Amygdala (tissue), 56 donors: ENCODE measurements around the gene SPNS1.
"Not testable (repeated sequence)": the region's sequence is repeated elsewhere in the genome, so short reads cannot be mapped to it uniquely, and the experiment has no call there.

Experiments
- DNase-seq, 56 donors: peaks; one replicate each; lab custom pipeline; 2025; lab: John Stamatoyannopoulos, UW

Gene SPNS1

GRCh38 chr16:28951410-28951943, 23.1 kb upstream of the SPNS1 start:
- peak in 4 of 56 donors; percentile 30 to 44 (median 35) for DNase-seq

DNA sequence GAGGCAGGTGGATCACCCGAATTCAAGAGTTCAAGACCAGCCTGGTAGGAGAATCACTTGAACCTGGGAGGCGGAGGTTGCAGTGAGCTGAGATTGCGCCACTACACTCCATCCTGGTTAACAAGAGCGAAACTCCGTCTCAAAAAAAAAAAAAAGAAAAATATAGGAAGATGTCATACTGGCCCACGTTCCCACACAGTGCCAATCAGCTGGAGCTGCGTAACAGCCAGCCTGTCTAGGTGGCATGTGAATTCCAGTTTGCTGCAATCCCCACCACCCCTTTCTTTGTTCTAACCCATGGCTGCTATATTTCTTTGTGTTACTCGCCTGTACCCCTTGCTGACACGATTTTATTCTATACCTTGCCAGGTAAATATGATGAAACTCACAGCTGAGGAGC, 16.4 kb upstream of the SPNS1 start:
- DNase-seq, result no peak

DNA sequence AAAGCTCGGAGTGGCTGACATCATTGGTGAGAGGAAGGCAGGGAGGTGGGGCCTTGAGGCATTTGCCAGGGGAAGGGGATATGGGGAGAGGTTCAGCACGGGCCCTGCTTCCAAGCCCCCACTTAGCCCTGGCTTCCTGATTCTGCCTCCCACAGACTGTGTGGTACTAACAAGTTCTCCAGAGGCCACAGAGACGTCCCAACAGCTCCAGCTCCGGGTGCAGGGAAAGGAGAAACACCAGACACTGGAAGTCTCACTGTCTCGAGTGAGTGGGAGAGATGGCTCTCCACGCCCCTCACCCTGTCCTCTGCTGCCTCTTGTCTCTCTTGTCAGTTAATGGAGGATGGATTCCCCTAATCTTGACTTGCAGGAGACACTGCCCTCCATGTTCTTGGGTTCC, 15.7 kb upstream of the SPNS1 start:
- no peak for DNase-seq

- no peak for DNase-seq
Observed at GRCh38 chr16:28964072-28964471, 10.5 kb upstream of the SPNS1 start.

- DNase-seq, result no peak
Observed at GRCh38 chr16:28964496-28964895, 10.1 kb upstream of the SPNS1 start.

- no peak for DNase-seq
Observed at GRCh38 chr16:28967156-28967555, 7.4 kb upstream of the SPNS1 start.

GRCh38 chr16:28969696-28970095, 4.9 kb upstream of the SPNS1 start:
- DNase-seq, result not testable (repeated sequence)

GRCh38 chr16:28974007-28974436, 556 bp upstream of the SPNS1 start:
- DNase-seq, result peak in 44 of 56 donors; percentile 10 to 71 (median 46)

GRCh38 chr16:28975158-28975599, 601 bp downstream of the SPNS1 start:
- peak in 4 of 56 donors; percentile 14 to 31 (median 23) for DNase-seq

- no peak for DNase-seq
Observed at GRCh38 chr16:28977703-28978662, 3.4 kb downstream of the SPNS1 start.

DNA sequence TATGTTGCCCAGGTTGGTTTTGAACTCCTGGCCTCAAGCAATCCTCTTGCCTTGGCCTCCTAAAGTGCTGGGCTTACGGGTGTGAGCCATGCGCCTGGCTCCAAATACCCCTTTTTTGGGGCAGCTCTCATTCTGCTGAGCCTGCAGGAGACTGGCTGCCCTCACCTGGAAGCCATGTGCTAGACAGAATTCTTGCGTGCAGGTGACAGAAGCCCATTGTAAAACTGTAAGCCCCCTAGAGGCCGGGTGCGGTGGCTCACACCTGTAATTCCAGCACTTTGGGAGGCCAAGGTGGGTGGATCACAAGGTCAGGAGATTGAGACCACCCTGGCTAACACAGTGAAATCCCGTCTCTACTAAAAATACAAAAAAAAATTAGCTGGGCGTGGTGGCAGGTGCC, 5.8 kb downstream of the SPNS1 start:
- not testable (repeated sequence) for DNase-seq

DNA sequence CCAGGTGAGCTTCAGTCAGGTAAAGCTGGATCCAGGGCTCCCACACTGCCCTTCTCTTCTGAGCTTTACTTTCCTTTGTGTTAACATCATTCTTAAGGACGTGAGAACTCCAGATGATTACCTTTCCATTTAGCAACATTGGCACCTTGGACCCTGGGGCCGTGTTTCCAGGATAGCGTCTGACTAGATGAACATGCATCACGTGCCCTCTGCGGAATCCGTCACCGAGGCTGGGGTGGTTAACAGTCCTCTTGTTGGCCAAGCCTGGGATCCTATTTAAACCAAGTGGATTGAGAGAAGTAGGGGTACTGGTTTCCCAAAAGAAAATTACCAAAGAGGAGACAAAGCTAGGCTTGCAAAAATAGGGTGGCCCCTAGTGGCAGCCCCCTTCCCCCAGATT, 6.4 kb downstream of the SPNS1 start:
- DNase-seq, result no peak

DNA sequence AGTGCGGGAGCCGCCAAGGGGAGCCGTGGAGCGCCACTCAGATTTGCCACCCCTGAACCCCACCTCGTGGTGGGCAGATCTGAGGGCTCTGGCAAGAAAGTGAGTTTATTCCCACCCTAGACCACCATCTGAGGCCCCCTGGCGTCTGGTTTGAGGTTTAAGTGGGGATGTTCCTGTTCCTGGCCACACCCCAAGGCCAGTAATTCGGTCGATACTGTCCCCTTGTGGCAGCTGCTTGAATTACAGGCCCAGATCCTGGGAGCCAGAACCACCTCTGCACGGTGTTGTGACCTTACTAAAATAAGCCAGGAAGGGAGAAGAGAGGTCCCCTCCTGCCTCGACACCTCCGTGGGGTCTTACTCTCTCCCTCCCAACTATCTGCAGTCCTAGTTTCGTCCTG, 6.9 kb downstream of the SPNS1 start:
- DNase-seq, result no peak

DNA sequence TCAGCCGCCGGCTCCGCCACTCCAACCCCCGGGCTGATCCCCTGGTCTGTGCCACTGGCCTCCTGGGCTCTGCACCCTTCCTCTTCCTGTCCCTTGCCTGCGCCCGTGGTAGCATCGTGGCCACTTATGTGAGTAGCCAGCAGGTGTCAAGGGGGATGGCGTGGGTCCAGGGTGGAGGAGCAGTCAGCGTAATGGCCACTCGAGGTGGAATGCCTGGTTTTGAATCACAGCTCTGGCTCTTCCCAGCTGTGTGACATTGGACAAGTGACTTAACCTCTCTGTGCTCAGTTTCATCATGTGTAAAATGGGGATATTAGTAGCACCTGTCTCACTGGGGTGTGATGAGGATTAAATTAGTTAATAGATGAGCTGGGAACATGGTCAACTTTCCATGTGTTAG, 7.8 kb downstream of the SPNS1 start:
- DNase-seq, result no peak

GRCh38 chr16:28982949-28983348, 8.4 kb downstream of the SPNS1 start:
- no peak for DNase-seq

DNA sequence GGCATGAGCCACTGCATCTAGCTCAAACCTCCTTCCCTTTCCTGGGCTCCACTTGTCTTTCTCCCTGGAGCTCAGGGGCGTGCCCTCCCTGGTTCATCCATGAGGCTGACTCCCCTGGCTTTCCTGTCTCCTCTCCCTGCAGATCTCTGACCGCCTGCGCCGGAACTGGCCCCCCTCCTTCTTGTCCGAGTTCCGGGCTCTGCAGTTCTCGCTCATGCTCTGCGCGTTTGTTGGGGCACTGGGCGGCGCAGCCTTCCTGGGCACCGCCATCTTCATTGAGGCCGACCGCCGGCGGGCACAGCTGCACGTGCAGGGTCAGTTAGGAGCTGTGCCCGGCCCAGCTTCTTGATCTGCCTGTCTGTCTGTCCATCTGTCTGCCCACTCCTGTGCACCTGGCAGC, 9.1 kb downstream of the SPNS1 start:
- DNase-seq, result no peak

GRCh38 chr16:28984091-28984490, 9.5 kb downstream of the SPNS1 start:
- no peak for DNase-seq

- no peak for DNase-seq
Observed at GRCh38 chr16:28984619-28985135, 10.1 kb downstream of the SPNS1 start, which contains the start of gene LAT. Gene LAT, plus strand, starts transcription at chr16:28985052. Its CDS starts 366 bp downstream, at chr16:28985418.

DNA sequence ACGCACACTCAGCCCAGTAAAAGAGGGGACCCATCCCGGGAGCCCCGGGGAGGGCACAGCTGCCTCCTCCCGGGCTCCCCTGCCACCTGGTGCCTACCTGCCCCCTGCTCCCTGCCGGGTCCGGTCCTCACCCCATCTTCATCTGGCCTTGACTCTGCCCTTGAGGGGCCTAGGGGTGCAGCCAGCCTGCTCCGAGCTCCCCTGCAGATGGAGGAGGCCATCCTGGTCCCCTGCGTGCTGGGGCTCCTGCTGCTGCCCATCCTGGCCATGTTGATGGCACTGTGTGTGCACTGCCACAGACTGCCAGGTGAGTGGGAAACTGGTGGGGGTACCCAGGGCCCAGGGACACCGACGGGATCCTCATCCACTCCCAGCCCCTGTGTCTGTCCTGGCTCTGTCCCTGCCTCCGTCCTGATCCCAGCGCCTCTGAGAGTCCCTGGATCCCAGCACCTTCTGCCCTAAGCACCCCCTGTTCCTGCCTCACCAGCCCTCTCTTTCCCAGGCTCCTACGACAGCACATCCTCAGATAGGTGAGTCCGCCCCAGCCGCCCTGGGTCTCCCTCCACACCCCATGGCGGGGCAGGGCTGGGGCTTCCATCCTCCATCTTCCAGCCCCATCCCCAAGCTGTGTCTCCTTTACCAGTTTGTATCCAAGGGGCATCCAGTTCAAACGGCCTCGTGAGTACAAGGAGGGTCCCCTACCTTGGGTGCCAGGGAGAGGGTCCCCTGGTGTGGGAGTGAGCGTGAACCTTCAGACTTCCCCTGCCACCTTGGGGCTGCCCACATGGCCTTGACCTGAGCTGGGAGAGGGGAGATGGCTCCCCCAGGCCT, 10.8 kb downstream of the SPNS1 start:
- no peak for DNase-seq

GRCh38 chr16:28986046-28986445, 11.5 kb downstream of the SPNS1 start:
- DNase-seq, result no peak

- DNase-seq, result no peak
Observed at GRCh38 chr16:28986492-28986891, 11.9 kb downstream of the SPNS1 start.
